Panc1 (cell line): ENCODE measurements around the gene KIAA0232. TPM values are rescaled to one million over a fixed set of nuclear protein-coding genes. Genes with fewer than 3 reads are reported as not detected.
A peak's percentile ranks its signal among the peaks of the same experiment; 100 is the strongest.

Experiments used
- ATAC-seq: fragments of 200-7000 bp; cut with Tn5 transposase; 2 replicates; pipeline ENCODE4 v1.9.1; 2020; ENCODE audit warnings: mild to moderate bottlenecking, moderate library complexity
- BruUV-seq: library from RNA; stranded (reverse); fragments of 400-500 nt; replicated peaks from 2 replicates; lab custom pipeline; 2021; lab: Mats Ljungman, UMichigan
- CTCF ChIA-PET: fragments of 300-600 bp; sonication (Branson Sonifier 250); formaldehyde crosslinking; loops from one replicate; lab custom pipeline; 2022; ENCODE audit warnings: antibody characterized with exemption; lab: Charles Lee
- POLR2A ChIA-PET: fragments of 300-600 bp; sonication (Branson Sonifier 250); formaldehyde crosslinking; loops from one replicate; lab custom pipeline; 2022; ENCODE audit warnings: antibody characterized with exemption; lab: Charles Lee
- DNase-seq: peaks from one replicate; pipeline ENCODE4 v3.0.0-alpha.2; 2010; ENCODE audit warnings: low read depth, low spot score
- H3K27ac ChIP-seq: 2 replicates; pipeline ENCODE4 v1.5.1; 2011; ENCODE audit warnings: mild to moderate bottlenecking, low read length, inconsistent platforms
- H3K27me3 ChIP-seq: fragments of 200-500 bp; sonication (Bioruptor generic); 2 replicates; pipeline ENCODE4 v1.6.0; 2014; ENCODE audit warnings: low read length, inconsistent platforms; ENCODE audit not compliant: control insufficient read depth, insufficient read depth
- H3K36me3 ChIP-seq: fragments of 200-500 bp; sonication (Bioruptor generic); 2 replicates; pipeline ENCODE4 v1.5.1; 2014; ENCODE audit warnings: inconsistent platforms, mild to moderate bottlenecking, low read length, moderate library complexity; ENCODE audit not compliant: control insufficient read depth, insufficient read depth
- H3K4me1 ChIP-seq: 2 replicates; pipeline ENCODE4 v1.5.1; 2011; ENCODE audit warnings: inconsistent platforms, mild to moderate bottlenecking, low read length, moderate library complexity; ENCODE audit not compliant: control insufficient read depth, insufficient read depth
- H3K4me3 ChIP-seq, 2 experiments: 2 replicates each; pipeline ENCODE4 v1.5.1; 2011 to 2012; ENCODE audit warnings: low read depth in 2 of 2, low read length in 2 of 2, mild to moderate bottlenecking in 2 of 2, inconsistent platforms in 1 of 2, moderate library complexity in 1 of 2
- H3K9me3 ChIP-seq: fragments of 200-500 bp; sonication (Bioruptor generic); 2 replicates; pipeline ENCODE4 v1.5.1; 2014; ENCODE audit warnings: low read depth, mild to moderate bottlenecking, inconsistent platforms, low read length, moderate library complexity; ENCODE audit not compliant: control insufficient read depth, insufficient read depth
- POLR2AphosphoS5 ChIP-seq: IDR thresholded peaks from 2 replicates; pipeline ENCODE4 v1.6.1; 2012; ENCODE audit warnings: mild to moderate bottlenecking, low read depth, low read length, moderate library complexity
- SIN3A ChIP-seq: IDR thresholded peaks from 2 replicates; pipeline ENCODE4 v1.6.1; 2012; ENCODE audit warnings: low read depth, mild to moderate bottlenecking, low read length, moderate library complexity, borderline replicate concordance; ENCODE audit not compliant: insufficient read depth
- TCF7L2 ChIP-seq: IDR thresholded peaks from 2 replicates; pipeline ENCODE4 v1.6.1; 2011; ENCODE audit warnings: mild to moderate bottlenecking, low read depth, low read length, inconsistent platforms
- in situ Hi-C: cut with HindIII; loops from 2 replicates; pipeline ENCODE4 v1.10.0; 2016; ENCODE audit warnings: low sequenced_read_pairs, low pct_unique_long_range_greater_than_20kb
- intact Hi-C: fragments of 100-400 bp; cut with micrococcal nuclease; formaldehyde crosslinking; loops from one replicate; pipeline ENCODE4 v1.10.0; 2022; ENCODE audit not compliant: unreplicated experiment
- total RNA-seq: library from RNA; stranded (reverse); gene quantifications from one replicate; pipeline ENCODE4 v1.2.1, GENCODE V29; 2021; ENCODE audit not compliant: unreplicated experiment
- TF ChIP-seq, protein P1 (sequence below): fragments of 450-650 bp; IDR thresholded peaks from 2 replicates; pipeline ENCODE4 v1.5.1; 2017; ENCODE audit warnings: mild to moderate bottlenecking
- TF ChIP-seq, protein P2 (sequence below), 2 experiments: IDR thresholded peaks; 2 replicates each; pipeline ENCODE4 v1.6.1; 2011 to 2012; ENCODE audit warnings: low read depth in 2 of 2, control low read depth in 1 of 2, low read length in 1 of 2, mild to moderate bottlenecking in 1 of 2, moderate library complexity in 1 of 2; ENCODE audit not compliant: insufficient read depth in 1 of 2

KIAA0232 gene
- total RNA-seq, 1 experiment from 2014 or later = 20.2 TPM

DNA sequence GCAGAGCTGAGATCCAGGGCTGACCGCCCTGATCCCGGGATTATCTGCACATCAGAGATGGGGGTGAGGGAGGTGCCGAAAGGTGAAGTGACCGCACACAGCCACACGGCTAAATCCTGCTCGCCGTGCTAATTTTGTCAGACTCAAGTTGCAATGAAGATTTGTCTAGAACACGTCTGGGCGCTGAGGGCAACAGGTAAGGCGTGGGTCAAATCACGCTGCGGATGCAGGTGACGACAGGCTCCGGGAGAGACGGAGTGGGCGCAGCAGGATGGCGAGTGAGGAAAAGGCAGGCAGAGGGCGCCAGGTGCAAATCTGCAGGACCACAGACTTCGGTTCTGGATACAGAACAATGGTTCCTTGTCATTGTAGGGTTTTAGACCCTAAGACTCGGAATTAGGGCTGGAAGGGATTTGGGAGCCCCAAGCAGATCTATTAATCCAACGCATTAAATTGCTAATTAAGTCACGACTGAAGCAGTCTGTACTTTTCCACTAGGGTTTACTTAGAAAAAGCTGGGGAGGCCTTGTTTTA is 125.2 kb downstream of the KIAA0232 start:
- BruUV-seq = no TSS peak
- in situ Hi-C loops (no loop called here), intact Hi-C loops (loop anchor here (5.0 kb wide), 1 partner anchor 175 kb away; no protein-coding TSS in a partner anchor)
- 0 out of 2 replicates have a peak, but pooled peaks have one; percentile 31 for ATAC-seq
- Histone ChIP-seq H3K9me3 (no peaks in the 10 kb centered on the region), H3K36me3 (no peaks in the 10 kb centered on the region), H3K4me3 (no peak overlapping the region; a peak in 1 of 4 replicates), H3K4me1 (peaks cover 21% of the 10 kb centered on the region), H3K27ac (no peak overlapping the region), H3K27me3 (no peaks in the 10 kb centered on the region)
- TF ChIP-seq, protein P1, sequence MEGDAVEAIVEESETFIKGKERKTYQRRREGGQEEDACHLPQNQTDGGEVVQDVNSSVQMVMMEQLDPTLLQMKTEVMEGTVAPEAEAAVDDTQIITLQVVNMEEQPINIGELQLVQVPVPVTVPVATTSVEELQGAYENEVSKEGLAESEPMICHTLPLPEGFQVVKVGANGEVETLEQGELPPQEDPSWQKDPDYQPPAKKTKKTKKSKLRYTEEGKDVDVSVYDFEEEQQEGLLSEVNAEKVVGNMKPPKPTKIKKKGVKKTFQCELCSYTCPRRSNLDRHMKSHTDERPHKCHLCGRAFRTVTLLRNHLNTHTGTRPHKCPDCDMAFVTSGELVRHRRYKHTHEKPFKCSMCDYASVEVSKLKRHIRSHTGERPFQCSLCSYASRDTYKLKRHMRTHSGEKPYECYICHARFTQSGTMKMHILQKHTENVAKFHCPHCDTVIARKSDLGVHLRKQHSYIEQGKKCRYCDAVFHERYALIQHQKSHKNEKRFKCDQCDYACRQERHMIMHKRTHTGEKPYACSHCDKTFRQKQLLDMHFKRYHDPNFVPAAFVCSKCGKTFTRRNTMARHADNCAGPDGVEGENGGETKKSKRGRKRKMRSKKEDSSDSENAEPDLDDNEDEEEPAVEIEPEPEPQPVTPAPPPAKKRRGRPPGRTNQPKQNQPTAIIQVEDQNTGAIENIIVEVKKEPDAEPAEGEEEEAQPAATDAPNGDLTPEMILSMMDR = peak; percentile 78
- TF ChIP-seq, protein P2, sequence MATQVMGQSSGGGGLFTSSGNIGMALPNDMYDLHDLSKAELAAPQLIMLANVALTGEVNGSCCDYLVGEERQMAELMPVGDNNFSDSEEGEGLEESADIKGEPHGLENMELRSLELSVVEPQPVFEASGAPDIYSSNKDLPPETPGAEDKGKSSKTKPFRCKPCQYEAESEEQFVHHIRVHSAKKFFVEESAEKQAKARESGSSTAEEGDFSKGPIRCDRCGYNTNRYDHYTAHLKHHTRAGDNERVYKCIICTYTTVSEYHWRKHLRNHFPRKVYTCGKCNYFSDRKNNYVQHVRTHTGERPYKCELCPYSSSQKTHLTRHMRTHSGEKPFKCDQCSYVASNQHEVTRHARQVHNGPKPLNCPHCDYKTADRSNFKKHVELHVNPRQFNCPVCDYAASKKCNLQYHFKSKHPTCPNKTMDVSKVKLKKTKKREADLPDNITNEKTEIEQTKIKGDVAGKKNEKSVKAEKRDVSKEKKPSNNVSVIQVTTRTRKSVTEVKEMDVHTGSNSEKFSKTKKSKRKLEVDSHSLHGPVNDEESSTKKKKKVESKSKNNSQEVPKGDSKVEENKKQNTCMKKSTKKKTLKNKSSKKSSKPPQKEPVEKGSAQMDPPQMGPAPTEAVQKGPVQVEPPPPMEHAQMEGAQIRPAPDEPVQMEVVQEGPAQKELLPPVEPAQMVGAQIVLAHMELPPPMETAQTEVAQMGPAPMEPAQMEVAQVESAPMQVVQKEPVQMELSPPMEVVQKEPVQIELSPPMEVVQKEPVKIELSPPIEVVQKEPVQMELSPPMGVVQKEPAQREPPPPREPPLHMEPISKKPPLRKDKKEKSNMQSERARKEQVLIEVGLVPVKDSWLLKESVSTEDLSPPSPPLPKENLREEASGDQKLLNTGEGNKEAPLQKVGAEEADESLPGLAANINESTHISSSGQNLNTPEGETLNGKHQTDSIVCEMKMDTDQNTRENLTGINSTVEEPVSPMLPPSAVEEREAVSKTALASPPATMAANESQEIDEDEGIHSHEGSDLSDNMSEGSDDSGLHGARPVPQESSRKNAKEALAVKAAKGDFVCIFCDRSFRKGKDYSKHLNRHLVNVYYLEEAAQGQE (IDR thresholded peaks at IDR 0.05; ENCODE audit: insufficient read depth in 1 of 2, low read depth in 2 of 2, low read length in 1 of 2) = no peak
- ChIA-PET CTCF (no interaction called here), POLR2A (no interaction called here)
- no peak for DNase-seq

DNA sequence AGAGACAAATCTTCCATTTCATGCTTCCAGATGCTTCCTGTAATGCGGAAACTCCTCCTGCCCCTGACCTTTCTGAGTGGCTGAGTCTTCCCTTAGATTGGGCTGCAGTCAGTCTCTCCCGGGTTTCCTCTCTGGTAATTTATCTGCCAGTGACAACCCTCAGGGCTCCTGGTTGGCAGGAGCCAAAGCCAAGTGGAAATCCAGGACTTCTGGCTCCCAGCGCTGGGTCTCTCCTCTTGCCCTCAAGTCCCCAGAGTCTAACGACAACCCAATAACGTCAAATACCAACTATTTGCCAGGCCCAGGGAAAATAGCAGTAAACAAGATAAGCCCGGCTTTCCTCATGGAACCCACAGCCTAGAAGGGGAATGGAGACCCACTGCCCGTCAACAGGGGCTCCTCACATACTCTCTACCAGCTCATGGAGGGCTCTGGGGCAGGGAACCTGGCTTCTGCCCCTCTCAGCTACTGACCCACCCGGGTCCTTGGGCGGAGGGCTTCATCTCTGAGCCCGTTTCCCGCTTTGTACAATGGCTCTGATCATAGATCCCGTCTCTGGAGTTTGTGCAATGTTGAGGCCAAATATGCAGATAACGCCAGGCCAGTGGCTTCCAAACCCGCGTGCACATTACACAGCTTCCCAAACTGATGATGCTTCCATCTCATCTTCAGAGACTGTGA is 126.0 kb downstream of the KIAA0232 start:
- peak overlapping the region; percentile 61 to 74 for H3K4me3 ChIP-seq
- H3K4me1 ChIP-seq = peaks cover 21% of the 10 kb centered on the region
- ChIA-PET CTCF (interaction anchor here (0.6 kb wide), 1 partner anchor 112 kb away, joined by 5 read pairs; no protein-coding TSS in a partner anchor), POLR2A (interaction anchor here (0.8 kb wide), 1 partner anchor 79 kb away, joined by 3 read pairs; no protein-coding TSS in a partner anchor)
- TF ChIP-seq, protein P1 = no peak
- TF ChIP-seq, protein P2 (IDR thresholded peaks at IDR 0.05; ENCODE audit: insufficient read depth in 1 of 2, low read depth in 2 of 2, low read length in 1 of 2) = no peak
- no peak for TF ChIP-seq POLR2AphosphoS5
- TF ChIP-seq TCF7L2 = no peak
- TF ChIP-seq SIN3A = no peak
- no peaks in the 10 kb centered on the region for H3K9me3 ChIP-seq
- H3K36me3 ChIP-seq = no peaks in the 10 kb centered on the region
- ATAC-seq (no peak), DNase-seq (no peak)
- in situ Hi-C loops (no loop called here), intact Hi-C loops (loop anchor here (5.0 kb wide), 1 partner anchor 174 kb away; no protein-coding TSS in a partner anchor)
- H3K27ac ChIP-seq = peak overlapping the region; percentile 84
- BruUV-seq = TSS peak; percentile 96
- H3K27me3 ChIP-seq = no peaks in the 10 kb centered on the region
